ENCODE measurements around the gene DAAM2. TPM values are rescaled to one million over a fixed set of nuclear protein-coding genes. Genes with fewer than 3 reads are reported as not detected.

DAAM2 gene
- total and polyA plus RNA-seq, 2 donors (not counting 1 experiment from before 2014, with no cell fraction given), result 41.5 to 48.2 TPM

DNA sequence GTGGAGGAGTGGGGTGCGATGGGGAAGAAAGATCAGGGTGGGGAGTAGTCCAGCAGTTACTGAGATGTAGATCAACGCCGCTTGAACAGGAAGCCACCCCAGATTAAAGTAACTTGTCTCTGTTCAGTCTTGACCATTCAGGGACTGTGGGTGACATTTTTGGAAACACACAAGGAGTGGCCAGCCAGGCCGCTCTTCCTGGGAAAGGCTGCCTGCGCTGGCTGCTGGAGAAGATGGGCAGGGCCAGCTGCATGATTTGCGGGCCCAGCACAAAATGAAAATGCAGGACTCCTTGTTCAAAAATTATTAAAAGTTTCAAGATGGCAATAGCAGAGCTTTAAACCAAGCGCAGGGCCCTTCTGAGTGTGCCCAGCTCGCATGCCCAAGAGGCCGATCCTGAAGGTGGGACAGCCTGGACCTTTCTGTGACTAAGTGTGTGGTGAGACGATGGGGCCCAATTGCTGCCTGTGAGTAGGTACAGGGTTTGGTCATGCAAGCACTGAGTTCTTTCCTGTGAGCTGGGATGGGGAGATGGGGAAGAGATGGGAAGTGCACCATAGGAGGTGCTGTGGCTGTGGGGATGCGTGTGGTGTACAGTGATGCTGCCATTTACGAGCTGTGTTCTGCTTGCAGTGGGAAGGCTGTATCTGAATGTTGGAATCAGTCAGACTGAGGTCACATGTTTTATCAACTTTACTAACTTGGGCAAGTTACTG is 51.3 kb downstream of the DAAM2 start:
- H3K4me3 ChIP-seq (replicated peaks in 1 of 4; ENCODE audit: control extremely low read depth in 1 of 4, insufficient read depth in 1 of 4, low read depth in 3 of 4, low read length in 4 of 4), result no peak overlapping the region
- no peaks in the 10 kb centered on the region for H3K9me3 ChIP-seq (ENCODE audit: control insufficient read depth, insufficient read depth, low read depth, low read length)
- no peak overlapping the region for H3K9ac ChIP-seq (ENCODE audit: insufficient read depth, low read length)
- no peaks in the 10 kb centered on the region for H4K20me1 ChIP-seq (ENCODE audit: control insufficient read depth, extremely low read depth, insufficient read depth, low read length)
- H3K4me2 ChIP-seq (ENCODE audit: extremely low read depth, insufficient read depth, low read length), result no peak overlapping the region
- H3K36me3 ChIP-seq (ENCODE audit: control insufficient read depth, insufficient read depth, low read length), result no peaks in the 10 kb centered on the region
- no peaks in the 10 kb centered on the region for H3K27me3 ChIP-seq (ENCODE audit: control insufficient read depth, insufficient read depth, low read length)
- no peak overlapping the region for H3K27ac ChIP-seq (ENCODE audit: insufficient read depth, low read length)
- H2AFZ ChIP-seq (ENCODE audit: low read length), result no peak overlapping the region
- no peaks in the 10 kb centered on the region for H3K79me2 ChIP-seq (ENCODE audit: control insufficient read depth, insufficient read depth, low read length)
- H3K4me1 ChIP-seq (ENCODE audit: control insufficient read depth, extremely low read depth, insufficient read depth, low read length), result peaks cover 28% of the 10 kb centered on the region
- TF ChIP-seq, protein P1, sequence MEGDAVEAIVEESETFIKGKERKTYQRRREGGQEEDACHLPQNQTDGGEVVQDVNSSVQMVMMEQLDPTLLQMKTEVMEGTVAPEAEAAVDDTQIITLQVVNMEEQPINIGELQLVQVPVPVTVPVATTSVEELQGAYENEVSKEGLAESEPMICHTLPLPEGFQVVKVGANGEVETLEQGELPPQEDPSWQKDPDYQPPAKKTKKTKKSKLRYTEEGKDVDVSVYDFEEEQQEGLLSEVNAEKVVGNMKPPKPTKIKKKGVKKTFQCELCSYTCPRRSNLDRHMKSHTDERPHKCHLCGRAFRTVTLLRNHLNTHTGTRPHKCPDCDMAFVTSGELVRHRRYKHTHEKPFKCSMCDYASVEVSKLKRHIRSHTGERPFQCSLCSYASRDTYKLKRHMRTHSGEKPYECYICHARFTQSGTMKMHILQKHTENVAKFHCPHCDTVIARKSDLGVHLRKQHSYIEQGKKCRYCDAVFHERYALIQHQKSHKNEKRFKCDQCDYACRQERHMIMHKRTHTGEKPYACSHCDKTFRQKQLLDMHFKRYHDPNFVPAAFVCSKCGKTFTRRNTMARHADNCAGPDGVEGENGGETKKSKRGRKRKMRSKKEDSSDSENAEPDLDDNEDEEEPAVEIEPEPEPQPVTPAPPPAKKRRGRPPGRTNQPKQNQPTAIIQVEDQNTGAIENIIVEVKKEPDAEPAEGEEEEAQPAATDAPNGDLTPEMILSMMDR (conservative IDR thresholded peaks at IDR 0.05 in 1 of 2, IDR thresholded peaks at IDR 0.05 in 1 of 2; ENCODE audit: low read depth in 1 of 2, low read length in 2 of 2), result no peak
- TF ChIP-seq EZH2 (IDR thresholded peaks at IDR 0.05; ENCODE audit: low read length, missing control alignments), result no peak
- no peak for DNase-seq (ENCODE audit: low read depth in 2 of 2)

- H3K4me2 ChIP-seq (ENCODE audit: extremely low read depth, insufficient read depth, low read length), result no peak overlapping the region
- no peak overlapping the region for H3K4me3 ChIP-seq (replicated peaks in 1 of 4; ENCODE audit: control extremely low read depth in 1 of 4, insufficient read depth in 1 of 4, low read depth in 3 of 4, low read length in 4 of 4)
- no peaks in the 10 kb centered on the region for H3K79me2 ChIP-seq (ENCODE audit: control insufficient read depth, insufficient read depth, low read length)
- H3K36me3 ChIP-seq (ENCODE audit: control insufficient read depth, insufficient read depth, low read length), result no peaks in the 10 kb centered on the region
- no peak overlapping the region for H3K27ac ChIP-seq (ENCODE audit: insufficient read depth, low read length)
- H3K9ac ChIP-seq (ENCODE audit: insufficient read depth, low read length), result no peak overlapping the region
- no peak for DNase-seq (ENCODE audit: low read depth in 2 of 2)
- H4K20me1 ChIP-seq (ENCODE audit: control insufficient read depth, extremely low read depth, insufficient read depth, low read length), result no peaks in the 10 kb centered on the region
- no peaks in the 10 kb centered on the region for H3K27me3 ChIP-seq (ENCODE audit: control insufficient read depth, insufficient read depth, low read length)
- H3K9me3 ChIP-seq (ENCODE audit: control insufficient read depth, insufficient read depth, low read depth, low read length), result no peaks in the 10 kb centered on the region
- TF ChIP-seq EZH2 (IDR thresholded peaks at IDR 0.05; ENCODE audit: low read length, missing control alignments), result no peak
- TF ChIP-seq, protein P1 (conservative IDR thresholded peaks at IDR 0.05 in 1 of 2, IDR thresholded peaks at IDR 0.05 in 1 of 2; ENCODE audit: low read depth in 1 of 2, low read length in 2 of 2), result no peak
- H3K4me1 ChIP-seq (ENCODE audit: control insufficient read depth, extremely low read depth, insufficient read depth, low read length), result peaks cover 23% of the 10 kb centered on the region
- H2AFZ ChIP-seq (ENCODE audit: low read length), result no peak overlapping the region
These were observed 52.7 kb downstream of the DAAM2 start for GRCh38 chr6:39844866-39845265.

GRCh38 chr6:39847221-39847620 is 55.0 kb downstream of the DAAM2 start:
- Histone ChIP-seq H3K4me3 (replicated peaks in 1 of 4; ENCODE audit: control extremely low read depth in 1 of 4, insufficient read depth in 1 of 4, low read depth in 3 of 4, low read length in 4 of 4) (no peak overlapping the region), H3K36me3 (ENCODE audit: control insufficient read depth, insufficient read depth, low read length) (no peaks in the 10 kb centered on the region), H3K27ac (ENCODE audit: insufficient read depth, low read length) (no peak overlapping the region), H3K9me3 (ENCODE audit: control insufficient read depth, insufficient read depth, low read depth, low read length) (no peaks in the 10 kb centered on the region), H3K9ac (ENCODE audit: insufficient read depth, low read length) (no peak overlapping the region), H2AFZ (ENCODE audit: low read length) (no peak overlapping the region), H3K4me1 (ENCODE audit: control insufficient read depth, extremely low read depth, insufficient read depth, low read length) (peaks cover 28% of the 10 kb centered on the region), H4K20me1 (ENCODE audit: control insufficient read depth, extremely low read depth, insufficient read depth, low read length) (no peaks in the 10 kb centered on the region), H3K4me2 (ENCODE audit: extremely low read depth, insufficient read depth, low read length) (no peak overlapping the region), H3K27me3 (ENCODE audit: control insufficient read depth, insufficient read depth, low read length) (no peaks in the 10 kb centered on the region), H3K79me2 (ENCODE audit: control insufficient read depth, insufficient read depth, low read length) (no peaks in the 10 kb centered on the region)
- DNase-seq (ENCODE audit: low read depth in 2 of 2), result no peak
- TF ChIP-seq, protein P1 (conservative IDR thresholded peaks at IDR 0.05 in 1 of 2, IDR thresholded peaks at IDR 0.05 in 1 of 2; ENCODE audit: low read depth in 1 of 2, low read length in 2 of 2), result no peak
- no peak for TF ChIP-seq EZH2 (IDR thresholded peaks at IDR 0.05; ENCODE audit: low read length, missing control alignments)
